Measurements from ENCODE around the gene GIPC3. TPM values are rescaled to one million over a fixed set of nuclear protein-coding genes. Genes with fewer than 3 reads are reported as not detected.

The GIPC3 gene
- polyA plus RNA-seq, 1 of the 3 experiments (the other 2 are of a cell fraction), result 0.20 TPM

DNA sequence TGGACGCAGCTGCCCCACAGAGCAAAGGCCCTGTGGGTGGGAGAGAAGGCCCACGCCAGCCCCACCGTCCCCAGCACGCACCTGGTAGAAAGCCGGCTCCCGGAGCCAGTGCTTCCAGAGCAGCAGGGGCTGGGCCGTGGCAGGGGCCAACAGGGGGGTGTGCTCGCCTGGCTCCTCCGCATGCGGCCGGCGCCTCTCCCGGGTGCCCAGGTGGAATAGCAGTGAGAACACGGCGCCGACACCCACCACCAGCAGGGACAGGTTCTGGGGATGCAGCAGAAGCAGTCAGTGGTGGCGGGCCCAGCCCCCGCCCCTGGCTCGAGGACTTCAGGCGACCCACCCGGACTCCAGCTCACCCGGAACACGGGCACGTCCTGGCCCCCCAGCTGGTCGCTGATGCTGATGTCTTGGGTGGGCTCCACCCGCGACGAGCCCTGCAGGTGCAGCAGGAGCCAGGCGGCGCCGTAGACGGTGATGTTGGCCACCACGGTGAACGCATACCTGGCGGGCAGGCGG lies 37.5 kb upstream of the GIPC3 start:
- Histone ChIP-seq H3F3A (replicated peaks; ENCODE audit: insufficient read depth) (peaks cover 7% of the 10 kb centered on the region), H3K4me1 (ENCODE audit: control insufficient read depth in 1 of 2, insufficient read depth in 2 of 2, low read depth in 1 of 2, low read length in 1 of 2) (no peaks in the 10 kb centered on the region; a peak in 1 of 4 replicates), H3K27me3 (ENCODE audit: insufficient read depth) (no peaks in the 10 kb centered on the region), H3K79me2 (ENCODE audit: insufficient read depth) (peaks cover 19% of the 10 kb centered on the region; the same call in 1 of the 2 replicates), H4K20me1 (ENCODE audit: insufficient read depth) (0 out of 2 replicates have a peak, but pooled peaks cover 7% of the 10 kb centered on the region), H3K4me2 (no peak overlapping the region), H3K4me3 (ENCODE audit: low read depth in 2 of 2, low read length in 1 of 2) (no peak overlapping the region), H3K9me3 (no peaks in the 10 kb centered on the region), H2AFZ (ENCODE audit: low read depth) (no peak overlapping the region), H3K36me3 (replicated peaks in 1 of 2; ENCODE audit: control insufficient read depth in 1 of 2, insufficient read depth in 2 of 2, low read length in 1 of 2) (peaks cover 0 to 30% of the 10 kb centered on the region in 2 experiments), H3K27ac (ENCODE audit: low read depth in 2 of 2, low read length in 1 of 2) (no peak overlapping the region), H3K9me2 (no peaks in the 10 kb centered on the region), H3K9ac (no peak overlapping the region)
- TF ChIP-seq RXRA (IDR thresholded peaks at IDR 0.05; ENCODE audit: borderline replicate concordance, low read depth) (no peak), TCF12 (IDR thresholded peaks at IDR 0.05) (no peak), CHD2 (IDR thresholded peaks at IDR 0.05; ENCODE audit: low read length, partially characterized antibody) (no peak)
- DNase-seq, result no peak
- ChIA-PET POLR2A (no interaction called here), CTCF (interaction anchor here (0.9 to 6.0 kb wide), 6 partner anchors 9 to 44 kb away, joined by 3 to 73 read pairs (median 4); partner anchors contain the start of genes MFSD12 and TEKTIP1)
- 96% methylated on average over 8 of the region's 36 CpGs for WGBS (ENCODE audit: low lambda C conversion rate)

DNA sequence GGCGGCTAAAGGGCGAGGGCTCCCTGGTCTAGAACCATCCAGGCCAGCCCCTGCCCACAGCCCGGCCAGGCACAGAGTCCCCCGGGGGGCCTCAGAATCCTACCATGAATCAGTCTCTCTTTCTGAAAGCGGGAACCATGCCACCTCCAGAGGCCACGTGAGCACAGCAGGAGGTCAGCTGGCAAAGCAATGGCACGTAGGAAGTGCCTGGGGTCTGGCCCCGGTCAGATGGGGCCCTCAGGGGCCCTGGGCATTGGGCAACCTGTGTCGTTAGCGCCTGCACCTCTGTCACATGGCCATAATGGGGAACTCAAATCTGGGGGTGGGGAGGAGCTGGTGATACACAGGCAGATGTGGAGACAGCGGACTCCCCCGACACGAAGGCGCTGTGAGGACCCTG lies 36.7 kb upstream of the GIPC3 start:
- Histone ChIP-seq H3K27me3 (ENCODE audit: insufficient read depth) (no peaks in the 10 kb centered on the region), H3K9me3 (no peaks in the 10 kb centered on the region), H3K9me2 (no peaks in the 10 kb centered on the region), H3K36me3 (replicated peaks in 1 of 2; ENCODE audit: control insufficient read depth in 1 of 2, insufficient read depth in 2 of 2, low read length in 1 of 2) (peaks cover 0 to 30% of the 10 kb centered on the region in 2 experiments), H4K20me1 (ENCODE audit: insufficient read depth) (0 out of 2 replicates have a peak, but pooled peaks cover 7% of the 10 kb centered on the region), H3K27ac (ENCODE audit: low read depth in 2 of 2, low read length in 1 of 2) (no peak overlapping the region; a peak in 1 of 4 replicates), H3K79me2 (ENCODE audit: insufficient read depth) (peaks cover 26% of the 10 kb centered on the region; the same call in 1 of the 2 replicates), H3K4me3 (ENCODE audit: low read depth in 2 of 2, low read length in 1 of 2) (no peak overlapping the region), H2AFZ (ENCODE audit: low read depth) (no peak overlapping the region), H3K4me1 (ENCODE audit: control insufficient read depth in 1 of 2, insufficient read depth in 2 of 2, low read depth in 1 of 2, low read length in 1 of 2) (peaks cover 0 to 3% of the 10 kb centered on the region in 2 experiments; a peak in 1 of 4 replicates), H3K9ac (no peak overlapping the region), H3K4me2 (no peak overlapping the region), H3F3A (replicated peaks; ENCODE audit: insufficient read depth) (peaks cover 7% of the 10 kb centered on the region)
- DNase-seq, result no peak
- TF ChIP-seq, protein P1, sequence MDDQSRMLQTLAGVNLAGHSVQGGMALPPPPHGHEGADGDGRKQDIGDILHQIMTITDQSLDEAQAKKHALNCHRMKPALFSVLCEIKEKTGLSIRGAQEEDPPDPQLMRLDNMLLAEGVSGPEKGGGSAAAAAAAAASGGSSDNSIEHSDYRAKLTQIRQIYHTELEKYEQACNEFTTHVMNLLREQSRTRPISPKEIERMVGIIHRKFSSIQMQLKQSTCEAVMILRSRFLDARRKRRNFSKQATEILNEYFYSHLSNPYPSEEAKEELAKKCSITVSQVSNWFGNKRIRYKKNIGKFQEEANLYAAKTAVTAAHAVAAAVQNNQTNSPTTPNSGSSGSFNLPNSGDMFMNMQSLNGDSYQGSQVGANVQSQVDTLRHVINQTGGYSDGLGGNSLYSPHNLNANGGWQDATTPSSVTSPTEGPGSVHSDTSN (IDR thresholded peaks at IDR 0.05), result no peak
- TF ChIP-seq TCF12 (IDR thresholded peaks at IDR 0.05) (no peak), GATA2 (CRISPR knock-in tag; IDR thresholded peaks at IDR 0.05) (no peak), TEAD4 (IDR thresholded peaks at IDR 0.05; ENCODE audit: borderline replicate concordance, insufficient read depth) (no peak), SMC3 (IDR thresholded peaks at IDR 0.05; ENCODE audit: low read depth, low read length) (no peak), SIN3A (IDR thresholded peaks at IDR 0.05; ENCODE audit: borderline replicate concordance, low read depth, low read length) (no peak), YY1 (IDR thresholded peaks at IDR 0.05; ENCODE audit: low read depth) (no peak), FOXM1 (IDR thresholded peaks at IDR 0.05; ENCODE audit: low read depth) (no peak), TAF1 (IDR thresholded peaks at IDR 0.05; ENCODE audit: borderline replicate concordance, low read depth, low read length) (no peak), MXI1 (IDR thresholded peaks at IDR 0.05; ENCODE audit: low read depth, low read length) (no peak), RXRA (IDR thresholded peaks at IDR 0.05; ENCODE audit: borderline replicate concordance, low read depth) (no peak), ELF1 (IDR thresholded peaks at IDR 0.05) (no peak), EZH2phosphoT487 (IDR thresholded peaks at IDR 0.05; ENCODE audit: borderline replicate concordance, low read depth) (no peak)
- TF ChIP-seq, protein P2, sequence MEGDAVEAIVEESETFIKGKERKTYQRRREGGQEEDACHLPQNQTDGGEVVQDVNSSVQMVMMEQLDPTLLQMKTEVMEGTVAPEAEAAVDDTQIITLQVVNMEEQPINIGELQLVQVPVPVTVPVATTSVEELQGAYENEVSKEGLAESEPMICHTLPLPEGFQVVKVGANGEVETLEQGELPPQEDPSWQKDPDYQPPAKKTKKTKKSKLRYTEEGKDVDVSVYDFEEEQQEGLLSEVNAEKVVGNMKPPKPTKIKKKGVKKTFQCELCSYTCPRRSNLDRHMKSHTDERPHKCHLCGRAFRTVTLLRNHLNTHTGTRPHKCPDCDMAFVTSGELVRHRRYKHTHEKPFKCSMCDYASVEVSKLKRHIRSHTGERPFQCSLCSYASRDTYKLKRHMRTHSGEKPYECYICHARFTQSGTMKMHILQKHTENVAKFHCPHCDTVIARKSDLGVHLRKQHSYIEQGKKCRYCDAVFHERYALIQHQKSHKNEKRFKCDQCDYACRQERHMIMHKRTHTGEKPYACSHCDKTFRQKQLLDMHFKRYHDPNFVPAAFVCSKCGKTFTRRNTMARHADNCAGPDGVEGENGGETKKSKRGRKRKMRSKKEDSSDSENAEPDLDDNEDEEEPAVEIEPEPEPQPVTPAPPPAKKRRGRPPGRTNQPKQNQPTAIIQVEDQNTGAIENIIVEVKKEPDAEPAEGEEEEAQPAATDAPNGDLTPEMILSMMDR (IDR thresholded peaks at IDR 0.05), result no peak
- TF ChIP-seq, protein P3, sequence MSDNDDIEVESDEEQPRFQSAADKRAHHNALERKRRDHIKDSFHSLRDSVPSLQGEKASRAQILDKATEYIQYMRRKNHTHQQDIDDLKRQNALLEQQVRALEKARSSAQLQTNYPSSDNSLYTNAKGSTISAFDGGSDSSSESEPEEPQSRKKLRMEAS (IDR thresholded peaks at IDR 0.05; ENCODE audit: low read depth), result no peak
- TF ChIP-seq, protein P4, sequence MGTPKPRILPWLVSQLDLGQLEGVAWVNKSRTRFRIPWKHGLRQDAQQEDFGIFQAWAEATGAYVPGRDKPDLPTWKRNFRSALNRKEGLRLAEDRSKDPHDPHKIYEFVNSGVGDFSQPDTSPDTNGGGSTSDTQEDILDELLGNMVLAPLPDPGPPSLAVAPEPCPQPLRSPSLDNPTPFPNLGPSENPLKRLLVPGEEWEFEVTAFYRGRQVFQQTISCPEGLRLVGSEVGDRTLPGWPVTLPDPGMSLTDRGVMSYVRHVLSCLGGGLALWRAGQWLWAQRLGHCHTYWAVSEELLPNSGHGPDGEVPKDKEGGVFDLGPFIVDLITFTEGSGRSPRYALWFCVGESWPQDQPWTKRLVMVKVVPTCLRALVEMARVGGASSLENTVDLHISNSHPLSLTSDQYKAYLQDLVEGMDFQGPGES (IDR thresholded peaks at IDR 0.05; ENCODE audit: low read depth, low read length), result no peak
- TF ChIP-seq, protein P5, sequence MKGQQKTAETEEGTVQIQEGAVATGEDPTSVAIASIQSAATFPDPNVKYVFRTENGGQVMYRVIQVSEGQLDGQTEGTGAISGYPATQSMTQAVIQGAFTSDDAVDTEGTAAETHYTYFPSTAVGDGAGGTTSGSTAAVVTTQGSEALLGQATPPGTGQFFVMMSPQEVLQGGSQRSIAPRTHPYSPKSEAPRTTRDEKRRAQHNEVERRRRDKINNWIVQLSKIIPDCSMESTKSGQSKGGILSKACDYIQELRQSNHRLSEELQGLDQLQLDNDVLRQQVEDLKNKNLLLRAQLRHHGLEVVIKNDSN (IDR thresholded peaks at IDR 0.05; ENCODE audit: borderline replicate concordance, low read depth), result no peak
- POLR2A ChIA-PET, result interaction anchor here (0.7 kb wide), 1 partner anchor 220 kb away, joined by 4 read pairs; no protein-coding TSS in a partner anchor
- WGBS (ENCODE audit: low lambda C conversion rate), result 96% methylated on average over 11 of the region's 14 CpGs
- CTCF ChIA-PET, result interaction anchor here (0.9 to 6.0 kb wide), 5 partner anchors 8 to 244 kb away, joined by 3 to 73 read pairs (median 4); partner anchors contain the start of gene MFSD12

Measured in SK-N-SH (cell line).